ENCODE results near the gene MBP. TPM values are rescaled to one million over a fixed set of nuclear protein-coding genes. Genes with fewer than 3 reads are reported as not detected.
A peak's percentile ranks its signal among the peaks of the same experiment; 100 is the strongest.

Gene MBP
- polyA plus RNA-seq, 4 donors, result 19.6 to 25.1 (median 20.5) TPM

GRCh38 chr18:77088963-77089722, 43.4 kb downstream of the MBP start:
- DNase-seq (ENCODE audit: low read depth in 4 of 4, low spot score in 3 of 4), result no peak

- peak in 1 of 4 donors; percentile 62 for DNase-seq (ENCODE audit: low read depth in 4 of 4, low spot score in 3 of 4)
Observed at GRCh38 chr18:77087393-77088141, 45.0 kb downstream of the MBP start.

DNA sequence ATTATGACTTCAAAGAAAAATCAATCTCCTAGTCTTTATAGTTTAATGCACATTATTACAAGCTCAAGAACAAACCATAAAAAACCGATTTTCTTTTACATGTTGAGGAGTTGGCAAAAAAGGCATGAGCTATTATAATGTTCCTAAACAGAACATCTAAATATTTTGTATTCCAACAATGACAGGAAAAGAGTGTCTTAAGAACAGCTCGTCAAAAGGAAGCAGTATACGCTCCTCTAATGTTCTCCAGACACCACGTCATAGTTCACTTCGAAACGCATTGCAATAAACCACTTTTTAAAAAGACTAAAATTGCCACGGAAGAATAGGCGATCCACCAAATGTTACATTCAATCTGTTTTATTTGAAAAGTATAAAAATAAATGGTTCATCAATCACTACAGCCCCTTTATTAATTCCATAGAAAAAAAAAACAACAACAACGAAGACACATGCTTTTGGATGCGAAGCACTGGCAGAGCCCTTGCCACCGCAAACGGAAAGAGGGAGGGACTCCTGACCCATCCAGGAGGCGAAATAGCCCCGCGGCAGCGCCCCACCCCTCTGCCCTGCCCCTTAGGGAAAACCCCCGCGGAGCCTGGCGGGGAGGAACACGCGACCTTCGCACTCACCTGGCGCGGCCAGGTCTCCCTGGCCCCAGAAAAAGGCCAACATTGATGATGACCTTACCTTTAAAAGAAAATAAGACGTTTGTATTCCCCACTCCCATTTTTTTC, 45.8 kb downstream of the MBP start:
- no peak for DNase-seq (ENCODE audit: low read depth in 4 of 4, low spot score in 3 of 4)

GRCh38 chr18:77086034-77086433, 46.5 kb downstream of the MBP start:
- no peak for DNase-seq (ENCODE audit: low read depth in 4 of 4, low spot score in 3 of 4)

DNA sequence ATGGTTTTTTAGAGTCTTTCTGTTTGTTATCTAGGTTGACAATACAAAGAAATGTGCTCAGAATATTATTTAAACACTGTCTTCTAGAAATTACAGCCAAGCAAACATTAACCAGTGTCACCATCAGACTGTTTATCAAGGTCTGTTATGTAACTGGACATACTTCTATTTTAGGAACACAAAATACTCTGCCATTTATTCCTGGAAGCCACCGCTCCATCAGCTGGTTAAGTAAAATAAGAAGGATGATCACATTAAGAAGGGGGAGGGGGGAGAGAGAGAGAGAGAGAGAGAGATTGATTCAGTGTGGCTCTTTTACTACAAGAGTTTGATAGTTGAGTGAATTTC, 47.9 kb downstream of the MBP start:
- no peak for DNase-seq (ENCODE audit: low read depth in 4 of 4, low spot score in 3 of 4)

DNA sequence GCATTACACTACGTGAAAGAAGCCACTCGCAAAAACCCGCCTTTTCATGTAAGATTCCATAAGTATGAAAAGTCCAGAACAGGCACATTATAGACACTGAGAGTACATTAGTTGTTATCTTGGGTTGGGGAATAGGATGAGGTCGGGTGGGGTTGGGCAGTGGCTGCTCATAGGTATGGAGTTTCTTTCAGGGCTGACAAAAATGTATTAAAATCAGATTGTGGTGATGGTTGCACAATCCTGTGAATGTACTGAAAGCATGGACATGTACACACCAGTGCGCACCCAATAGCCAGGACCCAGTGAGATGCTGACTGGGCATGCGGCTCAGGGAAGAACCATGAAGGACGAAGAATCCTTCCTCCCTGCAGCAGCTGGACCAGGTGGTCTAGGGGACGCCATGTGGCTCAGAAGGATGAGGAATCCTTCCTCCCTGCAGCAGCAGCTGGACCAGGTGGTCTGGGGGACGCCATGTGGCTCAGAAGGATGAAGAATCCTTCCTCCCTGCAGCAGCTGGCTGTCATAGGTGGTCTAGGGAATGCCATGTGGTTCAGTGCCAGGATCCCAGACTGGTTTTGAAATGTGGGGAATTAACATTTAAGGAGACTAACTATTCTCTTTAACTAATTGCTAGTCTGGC, 50.1 kb downstream of the MBP start:
- DNase-seq (ENCODE audit: low read depth in 4 of 4, low spot score in 3 of 4), result no peak

- no peak for DNase-seq (ENCODE audit: low read depth in 4 of 4, low spot score in 3 of 4)
Observed at GRCh38 chr18:77081390-77081778, 51.2 kb downstream of the MBP start.

- DNase-seq (ENCODE audit: low read depth in 4 of 4, low spot score in 3 of 4), result no peak
Observed at GRCh38 chr18:77079954-77080682, 52.5 kb downstream of the MBP start.

DNA sequence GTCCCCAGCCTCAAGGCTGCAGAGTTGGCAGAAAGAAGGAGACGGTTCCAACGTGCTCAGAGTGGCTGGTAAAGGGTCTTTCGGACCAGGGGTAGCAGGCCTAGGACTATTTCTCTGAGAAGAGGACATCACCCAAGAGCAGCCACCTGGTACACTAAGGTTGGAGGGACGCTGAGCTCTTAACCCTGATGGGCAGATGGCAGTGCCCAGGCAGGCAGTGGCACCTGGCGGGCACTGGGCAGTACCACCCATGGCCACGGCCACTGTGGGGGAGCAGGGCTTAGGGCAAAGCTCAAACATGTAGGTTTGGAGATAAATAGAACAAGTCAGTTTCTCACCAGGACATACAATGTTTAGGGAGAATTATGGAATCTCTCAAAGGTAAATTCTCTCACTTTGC, 53.5 kb downstream of the MBP start:
- DNase-seq (ENCODE audit: low read depth in 4 of 4, low spot score in 3 of 4), result no peak

DNA sequence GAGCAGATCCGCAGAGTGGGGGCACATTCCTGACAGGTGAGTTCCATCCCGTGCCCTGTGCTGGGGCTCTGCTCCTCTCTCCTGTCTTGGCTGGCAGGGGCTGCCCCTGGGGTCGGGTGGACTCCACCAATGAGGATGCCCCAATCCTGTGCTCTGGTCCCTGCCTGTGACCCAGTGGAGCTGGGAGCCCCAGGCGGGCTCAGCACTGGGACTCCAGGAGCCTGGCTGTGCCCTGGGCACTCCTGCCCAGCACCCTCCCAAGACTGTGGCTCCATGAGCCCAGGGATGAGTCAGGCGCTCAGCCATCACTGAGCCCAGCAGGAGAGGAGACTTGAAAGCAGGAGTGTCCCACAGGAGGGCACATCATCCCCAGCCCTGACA, 53.9 kb downstream of the MBP start:
- no peak for DNase-seq (ENCODE audit: low read depth in 4 of 4, low spot score in 3 of 4)

- no peak for DNase-seq (ENCODE audit: low read depth in 4 of 4, low spot score in 3 of 4)
Observed at GRCh38 chr18:77077941-77078689, 54.5 kb downstream of the MBP start.

GRCh38 chr18:77077401-77077800, 55.2 kb downstream of the MBP start:
- no peak for DNase-seq (ENCODE audit: low read depth in 4 of 4, low spot score in 3 of 4)

DNA sequence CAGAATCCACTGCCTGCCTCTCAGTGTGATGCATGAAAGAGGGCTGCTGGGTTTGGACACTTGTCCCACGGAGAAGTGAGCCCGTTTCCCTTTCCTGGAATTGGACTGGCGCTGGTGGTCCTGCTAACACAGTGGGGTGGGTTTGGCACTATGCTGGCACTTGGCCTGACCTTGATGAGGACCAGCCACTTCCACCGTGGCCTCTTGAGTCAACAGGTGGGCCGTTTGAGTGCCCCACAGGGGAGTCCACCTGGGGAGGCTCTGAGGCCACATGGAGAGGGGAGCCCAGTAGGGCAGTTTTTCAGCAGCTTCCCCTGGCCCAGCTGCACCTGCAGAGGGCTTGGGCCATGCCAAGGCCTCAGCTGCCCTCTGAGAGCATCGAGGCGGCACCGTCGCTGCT, 56.5 kb downstream of the MBP start:
- DNase-seq (ENCODE audit: low read depth in 4 of 4, low spot score in 3 of 4), result no peak

DNA sequence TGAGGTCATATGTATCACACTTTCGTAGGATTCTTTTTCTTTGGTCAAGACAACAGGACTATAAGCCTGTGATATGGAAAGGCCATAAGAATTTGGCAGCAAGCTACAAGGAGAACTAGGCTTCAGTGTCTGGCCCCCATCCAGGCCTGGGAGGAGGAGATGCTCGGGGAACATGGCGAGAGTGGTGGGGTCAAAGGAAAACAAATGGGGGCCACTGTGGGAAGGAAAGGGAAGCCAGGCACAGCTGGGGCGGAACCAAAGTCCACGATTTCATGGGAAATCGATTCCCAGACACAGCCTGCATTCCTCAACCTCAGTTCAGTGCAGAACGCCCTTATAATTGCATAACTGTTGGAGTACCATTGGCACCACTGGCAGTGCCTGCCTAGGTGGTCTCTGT, 58.2 kb downstream of the MBP start:
- DNase-seq (ENCODE audit: low read depth in 4 of 4, low spot score in 3 of 4), result no peak

GRCh38 chr18:77073336-77074093, 59.1 kb downstream of the MBP start:
- DNase-seq (ENCODE audit: low read depth in 4 of 4, low spot score in 3 of 4), result no peak

DNA sequence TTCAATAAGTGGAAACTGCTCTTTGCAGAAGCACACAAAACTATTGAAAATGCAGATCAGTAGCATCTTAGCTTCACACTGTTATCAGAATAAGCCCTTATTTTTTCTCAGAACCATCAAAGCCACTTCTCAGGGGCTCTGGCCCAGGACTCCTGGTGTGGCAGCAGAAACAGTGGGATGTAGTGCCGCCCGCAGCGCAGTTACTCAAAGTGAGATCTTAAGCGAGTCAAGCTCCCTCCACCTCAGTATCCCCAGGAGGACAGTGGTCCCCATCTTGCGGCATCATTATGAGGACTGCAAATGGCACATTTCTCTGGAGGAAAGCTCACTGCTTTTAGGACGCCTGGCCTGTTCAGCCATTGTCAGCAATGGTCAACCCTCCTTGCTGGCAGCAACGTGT, 60.0 kb downstream of the MBP start:
- no peak for DNase-seq (ENCODE audit: low read depth in 4 of 4, low spot score in 3 of 4)

GRCh38 chr18:77071711-77072292, 60.8 kb downstream of the MBP start:
- DNase-seq (ENCODE audit: low read depth in 4 of 4, low spot score in 3 of 4), result no peak

- no peak for DNase-seq (ENCODE audit: low read depth in 4 of 4, low spot score in 3 of 4)
Observed at GRCh38 chr18:77071061-77071460, 61.5 kb downstream of the MBP start.

DNA sequence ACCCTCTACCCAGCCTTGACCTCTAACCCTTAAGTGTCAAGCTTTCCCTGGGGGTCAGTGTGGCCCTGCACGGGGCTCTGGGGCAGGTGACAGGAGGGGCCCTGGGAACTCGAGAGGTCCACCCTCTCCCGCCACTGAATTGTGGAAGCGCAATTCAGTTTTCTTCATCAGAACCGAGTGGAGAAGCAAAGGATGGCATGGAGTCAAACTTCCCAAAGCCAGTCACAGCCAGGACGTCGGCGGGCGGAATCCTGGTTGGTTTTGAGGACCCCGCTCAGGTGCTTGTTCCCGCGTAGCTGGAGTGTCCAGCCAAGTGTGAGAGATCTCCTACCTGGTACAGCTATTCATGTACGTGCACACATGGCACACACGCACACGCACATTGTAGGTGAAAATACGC, 62.0 kb downstream of the MBP start:
- no peak for DNase-seq (ENCODE audit: low read depth in 4 of 4, low spot score in 3 of 4)
